GM21737 (cell line): ENCODE data around the gene HERC4.
"Not testable (repeated sequence)": the region's sequence is repeated elsewhere in the genome, so short reads cannot be mapped to it uniquely, and the experiment has no call there.

Source experiments
- ATAC-seq: cut with Tn5 transposase; IDR thresholded peaks from one replicate; pipeline ENCODE4 v1.9.1; 2021; ENCODE audit warnings: mild to moderate bottlenecking, moderate library complexity; ENCODE audit not compliant: unreplicated experiment

The HERC4 gene

GRCh38 chr10:67971311-67971710 is 103.8 kb downstream of the HERC4 start:
- ATAC-seq: no peak

GRCh38 chr10:67969875-67970274 is 105.2 kb downstream of the HERC4 start:
- ATAC-seq: no peak

GRCh38 chr10:67966035-67966434 is 109.0 kb downstream of the HERC4 start:
- ATAC-seq: not testable (repeated sequence)

DNA sequence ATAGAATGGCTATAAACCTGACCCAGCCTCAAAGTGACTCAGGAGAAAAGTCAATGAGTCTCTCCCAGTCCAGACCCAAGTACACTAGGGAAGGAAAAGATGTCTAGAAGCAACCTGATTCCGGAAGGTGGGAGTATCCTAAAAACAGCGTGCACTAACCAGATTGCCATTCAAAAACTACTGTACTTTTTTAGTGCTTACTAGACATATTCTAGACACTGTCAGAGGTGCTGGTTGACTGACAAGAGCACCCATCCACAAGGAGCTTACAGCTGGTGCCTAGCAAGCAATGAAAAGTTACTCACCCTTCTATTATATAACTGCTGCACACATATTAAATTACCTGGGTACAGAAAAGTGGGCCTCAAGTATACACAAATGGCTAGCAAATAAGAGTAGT is 109.6 kb downstream of the HERC4 start:
- ATAC-seq: no peak

DNA sequence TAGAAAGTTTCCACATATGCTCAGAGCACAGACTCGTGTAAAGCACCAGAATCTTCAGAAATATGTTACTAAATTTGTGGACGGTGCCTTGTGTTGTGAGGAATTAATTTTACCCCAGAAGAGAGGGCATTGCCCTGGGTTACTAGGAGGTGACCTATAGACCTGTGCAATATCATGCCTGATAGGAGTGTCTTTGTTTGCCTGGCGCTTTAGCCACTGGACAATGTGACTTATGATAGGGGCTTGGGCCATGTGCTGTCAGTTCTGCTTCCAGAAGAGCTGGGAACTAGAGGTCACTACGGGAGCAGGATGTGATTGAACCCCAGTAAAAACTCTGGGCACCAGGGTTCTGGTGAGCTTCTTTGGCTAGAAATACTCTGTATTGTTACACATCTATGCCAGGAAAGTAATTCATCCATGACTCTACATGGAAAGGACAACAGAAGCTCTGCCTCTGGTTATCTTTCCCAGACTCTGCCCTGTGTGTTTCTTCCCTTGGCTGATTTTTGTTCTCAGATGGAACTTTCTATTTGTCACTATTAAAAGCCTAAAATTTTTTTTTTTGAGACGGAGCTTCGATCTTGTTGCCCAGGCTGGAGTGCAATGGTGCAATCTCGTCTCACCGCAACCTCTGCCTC is 115.1 kb downstream of the HERC4 start:
- ATAC-seq: no peak

DNA sequence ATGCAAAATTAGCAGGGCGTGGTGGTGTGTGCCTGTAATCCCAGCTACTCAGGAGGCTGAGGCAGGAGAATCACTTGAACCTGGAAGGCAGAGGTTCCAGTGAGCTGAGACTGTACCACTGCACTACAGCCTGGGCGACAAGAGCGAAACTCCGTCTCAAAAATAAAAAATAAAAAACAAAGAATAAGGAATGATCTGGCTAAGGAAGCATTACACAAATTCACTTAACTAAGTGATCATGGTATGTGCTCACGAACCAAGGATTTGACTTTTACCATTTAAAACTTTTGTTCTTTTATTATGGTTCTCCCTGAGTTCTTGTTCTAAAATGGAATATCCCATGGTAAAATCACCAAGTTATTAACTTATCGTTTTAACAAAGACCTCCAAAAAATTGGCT is 119.5 kb downstream of the HERC4 start:
- ATAC-seq: no peak

GRCh38 chr10:67943917-67944316 is 131.2 kb downstream of the HERC4 start:
- no peak for ATAC-seq

- ATAC-seq: no peak
Measured at GRCh38 chr10:67936416-67936815, 138.7 kb downstream of the HERC4 start.

- no peak for ATAC-seq
Measured at GRCh38 chr10:67935223-67935622, 139.9 kb downstream of the HERC4 start.

GRCh38 chr10:67934336-67934735 is 140.7 kb downstream of the HERC4 start:
- no peak for ATAC-seq

GRCh38 chr10:67933199-67933598 is 141.9 kb downstream of the HERC4 start:
- ATAC-seq: no peak

DNA sequence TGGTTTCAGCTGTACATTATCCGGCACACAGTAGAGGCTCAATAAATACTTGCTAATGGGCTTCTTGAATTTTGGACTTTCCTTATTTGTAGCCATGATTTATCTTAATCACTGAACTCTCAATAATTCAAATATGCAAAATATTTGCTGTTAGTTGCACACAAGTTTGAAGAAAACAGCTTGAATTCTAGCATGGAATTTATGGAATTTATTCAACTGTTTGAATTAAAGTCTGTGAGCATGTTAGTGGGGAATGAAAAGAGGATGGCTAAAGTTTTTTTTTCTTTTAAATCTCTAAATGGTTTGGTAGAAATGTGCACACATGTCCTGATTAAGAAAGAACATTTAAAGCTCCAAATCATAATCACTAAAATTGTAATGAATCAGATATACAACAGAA is 148.1 kb downstream of the HERC4 start:
- ATAC-seq: no peak

- ATAC-seq: no peak
Measured at GRCh38 chr10:67925449-67926005, 149.6 kb downstream of the HERC4 start.

DNA sequence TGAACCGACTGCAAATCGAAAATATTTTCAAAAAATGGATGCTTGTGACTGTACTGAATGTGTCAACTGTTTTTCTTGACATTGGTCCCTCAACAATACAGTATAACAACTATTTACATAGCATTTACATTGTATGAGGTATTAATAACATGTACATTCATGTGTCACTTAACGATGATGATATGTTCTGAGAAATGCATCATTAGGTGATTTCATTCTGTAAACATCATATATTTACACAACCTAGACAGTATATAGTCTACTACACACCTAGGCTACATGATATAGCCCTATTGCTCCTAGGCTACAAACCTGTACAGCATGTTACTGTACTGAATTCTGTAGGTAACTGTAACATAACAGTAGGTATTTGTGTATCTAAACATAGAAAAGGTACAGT is 150.9 kb downstream of the HERC4 start:
- ATAC-seq: no peak

DNA sequence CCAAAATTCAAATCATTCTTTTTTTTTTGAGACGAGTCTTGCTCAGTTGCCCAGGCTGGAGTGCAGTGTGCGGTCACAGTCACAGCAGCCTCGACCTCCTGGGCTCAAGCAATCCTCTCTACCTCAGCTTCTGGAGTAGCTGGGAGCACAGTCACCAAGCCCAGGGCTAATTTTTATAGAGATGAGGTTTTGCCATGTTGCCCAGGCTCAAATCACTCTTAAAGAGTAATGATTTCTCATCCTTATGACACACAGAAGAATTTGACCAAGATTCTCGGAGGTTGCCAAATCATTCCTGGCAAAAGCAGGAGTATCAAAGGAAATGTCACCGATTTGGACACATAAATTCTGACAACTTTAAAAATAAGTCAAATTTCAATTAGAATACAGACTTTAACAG is 151.5 kb downstream of the HERC4 start:
- ATAC-seq: no peak

DNA sequence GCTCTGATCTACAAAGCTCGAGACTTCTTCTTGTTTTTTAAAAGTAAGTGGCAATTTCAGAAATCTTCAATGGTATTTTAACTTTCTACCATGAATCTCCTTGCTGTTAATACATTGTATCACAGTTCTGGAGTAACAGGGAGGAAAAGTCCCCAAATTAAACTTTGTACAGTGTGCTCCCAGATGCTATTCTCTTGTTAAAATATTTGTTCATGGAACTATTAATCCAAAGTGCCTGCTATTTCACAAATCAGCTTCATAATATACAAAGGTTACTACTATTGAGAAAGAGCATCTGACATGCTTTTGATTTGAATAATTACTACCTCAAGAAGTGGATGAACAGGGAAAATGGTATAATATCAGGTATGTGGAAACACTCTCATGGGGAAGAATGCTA is 154.0 kb downstream of the HERC4 start:
- ATAC-seq: no peak

DNA sequence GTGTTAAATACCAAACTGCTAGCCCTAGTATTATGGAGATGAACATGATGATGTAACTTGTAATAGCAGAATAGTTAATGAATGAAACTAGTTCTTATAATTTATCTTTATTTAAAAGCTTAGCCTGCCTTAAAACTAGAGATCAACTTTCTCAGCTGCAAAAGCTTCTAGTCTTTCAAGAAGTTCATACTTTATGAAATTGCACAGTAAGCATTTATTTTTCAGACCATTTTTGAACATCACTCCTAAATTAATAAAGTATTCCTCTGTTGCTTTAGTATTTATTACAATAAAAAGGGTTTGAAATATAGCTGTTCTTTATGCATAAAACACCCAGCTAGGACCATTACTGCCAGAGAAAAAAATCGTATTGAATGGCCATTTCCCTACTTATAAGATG is 157.4 kb downstream of the HERC4 start:
- ATAC-seq: no peak

GRCh38 chr10:67917169-67917568 is 157.9 kb downstream of the HERC4 start:
- ATAC-seq: no peak

DNA sequence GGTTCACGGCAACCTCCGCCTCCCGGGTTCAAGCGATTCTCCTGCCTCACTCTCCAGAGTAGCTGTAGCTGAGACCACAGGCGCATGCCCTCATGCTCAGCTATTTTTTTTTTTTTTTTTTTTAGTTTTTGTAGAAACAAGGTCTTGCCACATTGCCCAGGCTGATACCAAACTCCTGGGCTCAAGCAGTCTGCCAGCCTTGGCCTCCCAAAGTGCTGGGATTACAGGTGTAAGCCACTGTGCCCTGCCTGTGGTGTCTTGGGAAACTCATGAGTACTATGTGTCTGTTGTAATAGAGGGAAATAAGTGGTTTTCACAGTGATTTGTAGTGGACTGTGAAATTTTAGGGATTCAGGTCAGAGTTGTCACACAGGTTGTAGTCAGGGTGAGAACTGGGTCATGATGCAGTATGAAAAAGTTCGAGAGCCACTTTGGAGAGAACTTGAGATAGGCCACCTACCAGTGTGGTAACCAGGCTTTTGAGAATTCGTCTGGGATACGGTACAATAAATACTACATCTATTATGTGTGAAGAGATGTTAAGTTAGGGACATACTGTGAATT is 160.2 kb downstream of the HERC4 start:
- ATAC-seq: no peak

GRCh38 chr10:67912331-67912946 is 162.6 kb downstream of the HERC4 start:
- no peak for ATAC-seq

DNA sequence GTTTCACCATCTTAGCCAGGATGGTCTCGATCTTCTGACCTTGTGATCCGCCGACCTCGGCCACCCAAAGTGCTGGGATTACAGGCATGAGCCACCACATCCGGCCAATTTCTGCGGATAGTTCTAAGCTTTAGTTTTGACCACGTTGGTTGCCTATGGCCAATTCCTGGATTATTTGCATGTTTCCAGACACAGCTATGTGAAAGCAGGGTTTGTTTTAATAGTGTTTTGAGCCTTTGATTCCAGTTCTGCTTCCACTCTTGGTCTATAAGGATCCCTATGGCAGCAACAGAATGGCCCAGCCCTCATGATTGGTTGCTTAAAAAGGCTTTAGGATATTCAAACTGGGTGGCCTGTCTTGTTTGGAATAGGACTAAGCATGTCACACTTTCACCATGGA is 171.5 kb downstream of the HERC4 start:
- no peak for ATAC-seq

- no peak for ATAC-seq
Measured at GRCh38 chr10:67893637-67894036, 181.4 kb downstream of the HERC4 start.
